ENCODE measurements around the gene TMOD1. TPM values are rescaled to one million over a fixed set of nuclear protein-coding genes. Genes with fewer than 3 reads are reported as not detected.
A peak's percentile ranks its signal among the peaks of the same experiment; 100 is the strongest.
"Not testable (repeated sequence)": the region's sequence is repeated elsewhere in the genome, so short reads cannot be mapped to it uniquely, and the experiment has no call there.

TMOD1 gene
- total RNA-seq, 6 donors from 2014 or later: 4.4 to 12.6 (median 8.8) TPM

- TF ChIP-seq EP300 (IDR thresholded peaks at IDR 0.05) (no peak), POLR2A (IDR thresholded peaks at IDR 0.05) (no peak), POLR2AphosphoS5 (IDR thresholded peaks at IDR 0.05) (no peak)
- TF ChIP-seq, protein P1, sequence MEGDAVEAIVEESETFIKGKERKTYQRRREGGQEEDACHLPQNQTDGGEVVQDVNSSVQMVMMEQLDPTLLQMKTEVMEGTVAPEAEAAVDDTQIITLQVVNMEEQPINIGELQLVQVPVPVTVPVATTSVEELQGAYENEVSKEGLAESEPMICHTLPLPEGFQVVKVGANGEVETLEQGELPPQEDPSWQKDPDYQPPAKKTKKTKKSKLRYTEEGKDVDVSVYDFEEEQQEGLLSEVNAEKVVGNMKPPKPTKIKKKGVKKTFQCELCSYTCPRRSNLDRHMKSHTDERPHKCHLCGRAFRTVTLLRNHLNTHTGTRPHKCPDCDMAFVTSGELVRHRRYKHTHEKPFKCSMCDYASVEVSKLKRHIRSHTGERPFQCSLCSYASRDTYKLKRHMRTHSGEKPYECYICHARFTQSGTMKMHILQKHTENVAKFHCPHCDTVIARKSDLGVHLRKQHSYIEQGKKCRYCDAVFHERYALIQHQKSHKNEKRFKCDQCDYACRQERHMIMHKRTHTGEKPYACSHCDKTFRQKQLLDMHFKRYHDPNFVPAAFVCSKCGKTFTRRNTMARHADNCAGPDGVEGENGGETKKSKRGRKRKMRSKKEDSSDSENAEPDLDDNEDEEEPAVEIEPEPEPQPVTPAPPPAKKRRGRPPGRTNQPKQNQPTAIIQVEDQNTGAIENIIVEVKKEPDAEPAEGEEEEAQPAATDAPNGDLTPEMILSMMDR (IDR thresholded peaks at IDR 0.05): no peak
- Histone ChIP-seq H3K27me3 (no peaks in the 10 kb centered on the region), H3K36me3 (peaks cover 31 to 75% (median 50%) of the 10 kb centered on the region in 4 donors), H3K27ac (peak overlapping the region in 1 of 4 donors; percentile 15), H3K4me3 (no peak overlapping the region), H3K9me3 (no peaks in the 10 kb centered on the region), H3K4me1 (peaks cover 0 to 8% (median 6%) of the 10 kb centered on the region in 4 donors)
- ATAC-seq (ENCODE audit: low FRiP score in 2 of 2) (no peak), DNase-seq (no peak)
- WGBS, 2 donors: 82 to 85% methylated on average over 10 of the region's 10 CpGs
These were observed 101.0 kb downstream of the TMOD1 start for GRCh38 chr9:97602430-97602829.

GRCh38 chr9:97604901-97605645, 103.6 kb downstream of the TMOD1 start:
- no peaks in the 10 kb centered on the region for H3K4me1 ChIP-seq
- WGBS, 2 donors: 82 to 97% methylated on average over 16 to 17 of the region's 17 CpGs
- no peaks in the 10 kb centered on the region for H3K9me3 ChIP-seq
- ATAC-seq (ENCODE audit: low FRiP score in 2 of 2): no peak
- no peak overlapping the region for H3K27ac ChIP-seq
- TF ChIP-seq, protein P1 (IDR thresholded peaks at IDR 0.05): no peak
- no peak for TF ChIP-seq EP300 (IDR thresholded peaks at IDR 0.05)
- TF ChIP-seq POLR2AphosphoS5 (IDR thresholded peaks at IDR 0.05): no peak
- TF ChIP-seq POLR2A (IDR thresholded peaks at IDR 0.05): no peak
- peaks cover 30 to 87% (median 54%) of the 10 kb centered on the region in 4 donors for H3K36me3 ChIP-seq
- H3K4me3 ChIP-seq: no peak overlapping the region
- no peaks in the 10 kb centered on the region for H3K27me3 ChIP-seq
- no peak for DNase-seq

- peaks cover 0 to 5% (median 3%) of the 10 kb centered on the region in 4 donors for H3K4me1 ChIP-seq
- ATAC-seq (ENCODE audit: low FRiP score in 2 of 2) (peak; percentile 82 to 86), DNase-seq (peak in 1 of 2 donors; percentile 52)
- no peaks in the 10 kb centered on the region for H3K9me3 ChIP-seq
- peaks cover 0 to 56% (median 17%) of the 10 kb centered on the region in 4 donors for H3K36me3 ChIP-seq
- no peaks in the 10 kb centered on the region for H3K27me3 ChIP-seq
- no peak overlapping the region for H3K27ac ChIP-seq
- no peak overlapping the region for H3K4me3 ChIP-seq
- TF ChIP-seq EP300 (IDR thresholded peaks at IDR 0.05) (no peak), POLR2AphosphoS5 (IDR thresholded peaks at IDR 0.05) (no peak), POLR2A (IDR thresholded peaks at IDR 0.05) (no peak)
- TF ChIP-seq, protein P1 (IDR thresholded peaks at IDR 0.05): peak; percentile 70 to 88 (median 84)
These were observed 114.1 kb downstream of the TMOD1 start for GRCh38 chr9:97615439-97616072.

DNA sequence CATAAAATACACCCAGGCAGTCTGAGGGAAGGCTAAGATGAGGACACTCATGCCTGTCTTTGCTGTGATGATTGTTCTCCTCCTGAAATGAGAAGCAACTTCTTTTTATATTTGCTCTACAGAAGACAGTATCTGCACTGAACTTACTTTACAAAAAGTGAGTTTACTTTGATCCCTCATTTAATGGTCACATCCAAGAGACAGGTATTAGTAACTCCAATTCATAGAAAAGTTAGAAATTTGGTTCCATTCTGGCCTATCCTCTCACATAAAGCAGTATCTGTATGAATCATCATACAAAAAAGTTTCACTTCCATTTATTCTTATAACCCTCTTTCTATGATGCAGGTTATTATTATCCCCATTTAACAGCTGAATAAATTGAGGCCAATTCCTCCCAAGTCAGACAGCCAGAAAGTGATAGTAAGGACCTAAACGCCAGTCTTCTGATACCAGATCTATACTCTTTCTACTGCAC, 116.5 kb downstream of the TMOD1 start:
- Histone ChIP-seq H3K9me3 (no peaks in the 10 kb centered on the region), H3K4me1 (peaks cover 0 to 5% (median 3%) of the 10 kb centered on the region in 4 donors), H3K36me3 (peaks cover 0 to 54% (median 4%) of the 10 kb centered on the region in 4 donors), H3K27me3 (no peaks in the 10 kb centered on the region), H3K27ac (no peak overlapping the region), H3K4me3 (no peak overlapping the region)
- 87 to 97% methylated on average over 1 of the region's 1 CpG for WGBS, 2 donors
- no peak for ATAC-seq (ENCODE audit: low FRiP score in 2 of 2)
- no peak for TF ChIP-seq POLR2AphosphoS5 (IDR thresholded peaks at IDR 0.05)
- TF ChIP-seq POLR2A (IDR thresholded peaks at IDR 0.05): no peak
- no peak for TF ChIP-seq EP300 (IDR thresholded peaks at IDR 0.05)
- TF ChIP-seq, protein P1 (IDR thresholded peaks at IDR 0.05): no peak
- DNase-seq: no peak

DNA sequence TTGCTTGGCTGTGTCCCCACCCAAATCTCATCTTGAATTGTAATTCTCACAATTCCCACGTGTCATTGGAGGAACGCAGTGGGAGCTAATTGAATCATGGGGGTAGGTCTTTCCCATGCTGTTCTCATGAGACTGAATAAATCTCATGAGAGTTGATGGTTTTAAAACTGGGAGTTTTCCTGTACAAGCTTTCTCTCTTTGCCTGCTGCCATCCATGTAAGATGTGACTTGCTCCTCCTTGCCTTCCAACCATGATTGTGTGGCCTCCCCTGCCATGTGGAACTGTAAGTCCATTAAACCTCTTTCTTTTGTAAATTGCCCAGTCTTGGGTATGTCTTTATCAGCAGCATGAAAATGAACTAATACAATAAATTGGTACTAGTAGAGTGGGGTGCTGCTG, 118.6 kb downstream of the TMOD1 start:
- not testable (repeated sequence) for H3K27me3 ChIP-seq; ATAC-seq (ENCODE audit: low FRiP score in 2 of 2); DNase-seq; H3K4me3 ChIP-seq; H3K9me3 ChIP-seq; H3K27ac ChIP-seq; H3K4me1 ChIP-seq
- WGBS, 2 donors: 97 to 100% methylated on average over 2 of the region's 2 CpGs
- H3K36me3 ChIP-seq: peaks cover 3 to 60% (median 4%) of the 10 kb centered on the region in 4 donors

DNA sequence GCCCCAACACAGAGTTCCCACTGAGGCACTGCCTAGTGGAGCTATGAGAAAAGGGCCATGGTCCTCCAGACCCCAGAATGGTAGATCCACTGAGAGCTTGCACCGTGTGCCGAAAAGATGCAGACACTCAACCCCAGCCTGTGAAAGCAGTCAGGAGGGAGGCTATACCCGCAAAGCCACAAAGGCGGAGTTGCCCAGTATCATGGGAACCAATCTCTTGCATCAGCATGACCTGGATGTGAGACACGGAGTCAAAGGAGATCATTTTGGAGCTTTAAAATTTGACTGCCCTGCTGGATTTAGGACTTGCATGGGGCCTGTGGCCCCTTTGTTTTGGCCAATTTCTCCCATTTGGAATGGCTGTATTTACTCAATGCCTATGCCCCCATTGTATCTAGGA, 121.0 kb downstream of the TMOD1 start:
- WGBS, 2 donors: 95 to 98% methylated on average over 5 of the region's 5 CpGs
- DNase-seq, H3K9me3 ChIP-seq: not testable (repeated sequence)

More for the DNA sequence above, 121.0 kb downstream of the TMOD1 start:
- H3K36me3 ChIP-seq: peaks cover 3 to 50% (median 6%) of the 10 kb centered on the region in 4 donors
- H3K4me1 ChIP-seq; H3K27me3 ChIP-seq; H3K4me3 ChIP-seq; ATAC-seq (ENCODE audit: low FRiP score in 2 of 2); H3K27ac ChIP-seq: not testable (repeated sequence)
